GM12878 (cell line): ENCODE data around the gene ADGRE3. TPM values are rescaled to one million over a fixed set of nuclear protein-coding genes. Genes with fewer than 3 reads are reported as not detected.

ENCODE experiments used
- CEBPB ChIP-seq, 2 experiments: fragments of 150-350 bp in 1 of 2; IDR thresholded peaks; 2 replicates each; pipeline ENCODE4 v1.6.1; 2012 to 2014; ENCODE audit warnings: low read depth in 2 of 2, low read length in 2 of 2, borderline replicate concordance in 1 of 2, inconsistent platforms in 1 of 2
- MEF2A ChIP-seq: IDR thresholded peaks from 2 replicates; pipeline ENCODE4 v1.6.1; 2011; ENCODE audit warnings: low read depth, mild to moderate bottlenecking, low read length, moderate library complexity; ENCODE audit not compliant: insufficient read depth
- SKIL ChIP-seq: fragments of 450-650 bp; IDR thresholded peaks from 2 replicates; pipeline ENCODE4 v1.6.1; 2017; ENCODE audit warnings: mild to moderate bottlenecking, low read depth, inconsistent platforms; ENCODE audit not compliant: poor library complexity, severe bottlenecking
- SMC3 ChIP-seq: IDR thresholded peaks from 2 replicates; pipeline ENCODE4 v1.6.1; 2011; ENCODE audit warnings: low read length, improper control_type of control experiment, borderline replicate concordance
- TBL1XR1 ChIP-seq: IDR thresholded peaks from 2 replicates; pipeline ENCODE4 v1.6.1; 2012; ENCODE audit warnings: low read depth, low read length, improper control_type of control experiment
- polyA plus RNA-seq, 11 experiments: library from polyadenylated mRNA; depleted of rRNA in 4 of 11; unstranded in 6 of 11; stranded (reverse) in 5 of 11; fragments of >200 nt; fragmentation: Nextera tagmentation in 4 of 11; fragmentation: Illumina TruSeq in 1 of 11; extraction: Ambion mirVana in 4 of 11; extraction: Trizol in 1 of 11; gene quantifications; 1 replicate in 1 of 11; 2 replicates in 10 of 11; pipeline versions ENCODE4 v1.2.1 to v1.2.3, GENCODE V29; 2011 to 2016; ENCODE audit warnings: inconsistent platforms in 2 of 11, missing spikeins in 2 of 11, low read depth in 1 of 11
- total RNA-seq, 4 experiments: library from RNA; depleted of rRNA in 3 of 4; stranded (reverse); fragments of >200 nt in 3 of 4; fragmentation: Illumina TruSeq in 1 of 4; extraction: Trizol in 1 of 4; gene quantifications; 2 replicates each; pipeline versions ENCODE4 v1.2.1 to v1.2.3, GENCODE V29; 2013 to 2021
- TF ChIP-seq, protein P1 (sequence below): IDR thresholded peaks from 2 replicates; pipeline ENCODE4 v1.6.1; 2012; ENCODE audit warnings: mild to moderate bottlenecking, low read depth, low read length

The ADGRE3 gene
- total and polyA plus RNA-seq, 10 of the 15 experiments (the other 5 are each of a cell fraction or from before 2014, with no cell fraction given) = 0.04 to 0.10 (median 0.05) TPM; not detected in 6

- TF ChIP-seq SKIL (no peak), MEF2A (peak; percentile 40; the same call in 1 of the 2 replicates), SMC3 (no peak), TBL1XR1 (no peak), CEBPB (IDR thresholded peaks at IDR 0.05; ENCODE audit: borderline replicate concordance in 1 of 2, low read depth in 2 of 2, low read length in 2 of 2) (no peak)
- TF ChIP-seq, protein P1, sequence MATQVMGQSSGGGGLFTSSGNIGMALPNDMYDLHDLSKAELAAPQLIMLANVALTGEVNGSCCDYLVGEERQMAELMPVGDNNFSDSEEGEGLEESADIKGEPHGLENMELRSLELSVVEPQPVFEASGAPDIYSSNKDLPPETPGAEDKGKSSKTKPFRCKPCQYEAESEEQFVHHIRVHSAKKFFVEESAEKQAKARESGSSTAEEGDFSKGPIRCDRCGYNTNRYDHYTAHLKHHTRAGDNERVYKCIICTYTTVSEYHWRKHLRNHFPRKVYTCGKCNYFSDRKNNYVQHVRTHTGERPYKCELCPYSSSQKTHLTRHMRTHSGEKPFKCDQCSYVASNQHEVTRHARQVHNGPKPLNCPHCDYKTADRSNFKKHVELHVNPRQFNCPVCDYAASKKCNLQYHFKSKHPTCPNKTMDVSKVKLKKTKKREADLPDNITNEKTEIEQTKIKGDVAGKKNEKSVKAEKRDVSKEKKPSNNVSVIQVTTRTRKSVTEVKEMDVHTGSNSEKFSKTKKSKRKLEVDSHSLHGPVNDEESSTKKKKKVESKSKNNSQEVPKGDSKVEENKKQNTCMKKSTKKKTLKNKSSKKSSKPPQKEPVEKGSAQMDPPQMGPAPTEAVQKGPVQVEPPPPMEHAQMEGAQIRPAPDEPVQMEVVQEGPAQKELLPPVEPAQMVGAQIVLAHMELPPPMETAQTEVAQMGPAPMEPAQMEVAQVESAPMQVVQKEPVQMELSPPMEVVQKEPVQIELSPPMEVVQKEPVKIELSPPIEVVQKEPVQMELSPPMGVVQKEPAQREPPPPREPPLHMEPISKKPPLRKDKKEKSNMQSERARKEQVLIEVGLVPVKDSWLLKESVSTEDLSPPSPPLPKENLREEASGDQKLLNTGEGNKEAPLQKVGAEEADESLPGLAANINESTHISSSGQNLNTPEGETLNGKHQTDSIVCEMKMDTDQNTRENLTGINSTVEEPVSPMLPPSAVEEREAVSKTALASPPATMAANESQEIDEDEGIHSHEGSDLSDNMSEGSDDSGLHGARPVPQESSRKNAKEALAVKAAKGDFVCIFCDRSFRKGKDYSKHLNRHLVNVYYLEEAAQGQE = no peak
These were observed 15.2 kb upstream of the ADGRE3 start, which contains the start of gene ZNF333 (continued) for GRCh38 chr19:14689598-14690503.
